CD14-positive monocyte (primary cell): ENCODE measurements around the gene L3MBTL4. TPM values are rescaled to one million over a fixed set of nuclear protein-coding genes. Genes with fewer than 3 reads are reported as not detected.

ENCODE experiments used
- DNase-seq, 3 donors: peaks; one replicate each; pipeline ENCODE4 v3.0.0-alpha.2; 2011 to 2022
- H2AFZ ChIP-seq: 2 replicates; pipeline ENCODE4 v1.6.0; 2012; ENCODE audit warnings: mild to moderate bottlenecking, low read depth, low read length, inconsistent platforms; ENCODE audit not compliant: insufficient read depth, poor library complexity, severe bottlenecking
- H3K27ac ChIP-seq, 2 donors: 1 replicate in 1 of 2; 2 replicates in 1 of 2; pipeline ENCODE4 v1.5.1; 2012 to 2013; ENCODE audit warnings: low read length in 2 of 2, control low read depth in 1 of 2, inconsistent platforms in 1 of 2, low read depth in 1 of 2, mild to moderate bottlenecking in 1 of 2
- H3K27me3 ChIP-seq, 2 donors: one replicate each; pipeline versions ENCODE4 v1.6.0 to v1.6.1; 2011 to 2013; ENCODE audit warnings: low read length in 2 of 2; ENCODE audit not compliant: control insufficient read depth in 2 of 2, insufficient read depth in 2 of 2
- H3K36me3 ChIP-seq, 2 donors: replicated peaks in 1 of 2; 1 replicate in 1 of 2; 2 replicates in 1 of 2; pipeline versions ENCODE4 v1.5.1 to v1.6.1; 2012 to 2013; ENCODE audit warnings: low read length in 2 of 2, control low read depth in 1 of 2, inconsistent platforms in 1 of 2, mild to moderate bottlenecking in 1 of 2; ENCODE audit not compliant: insufficient read depth in 2 of 2, control insufficient read depth in 1 of 2
- H3K4me1 ChIP-seq, 2 donors: 1 replicate in 1 of 2; 2 replicates in 1 of 2; pipeline versions ENCODE4 v1.5.1 to v1.6.1; 2012 to 2013; ENCODE audit warnings: low read length in 2 of 2, control low read depth in 1 of 2, inconsistent platforms in 1 of 2, mild to moderate bottlenecking in 1 of 2, moderate library complexity in 1 of 2; ENCODE audit not compliant: insufficient read depth in 2 of 2, control insufficient read depth in 1 of 2
- H3K4me2 ChIP-seq: replicated peaks from 2 replicates; pipeline ENCODE3; 2012; ENCODE audit warnings: low read length, moderate library complexity, mild to moderate bottlenecking; ENCODE audit not compliant: poor library complexity, severe bottlenecking; ENCODE audit errors: extremely low read depth
- H3K4me3 ChIP-seq, 3 experiments: fragments of 200-600 bp in 1 of 3; sonication (generic) in 1 of 3; replicated peaks in 1 of 3; 1 replicate in 2 of 3; 2 replicates in 1 of 3; pipeline ENCODE4 v1.5.1; 2011 to 2013; ENCODE audit warnings: low read length in 3 of 3, mild to moderate bottlenecking in 3 of 3, control low read depth in 2 of 3, low read depth in 2 of 3, inconsistent platforms in 1 of 3, moderate library complexity in 1 of 3
- H3K79me2 ChIP-seq: 2 replicates; pipeline ENCODE4 v1.6.0; 2012; ENCODE audit warnings: mild to moderate bottlenecking, control low read depth, inconsistent platforms, low read length, moderate library complexity; ENCODE audit not compliant: insufficient read depth
- H3K9ac ChIP-seq: 2 replicates; pipeline ENCODE4 v1.6.0; 2017; ENCODE audit warnings: low read length, mild to moderate bottlenecking; ENCODE audit not compliant: insufficient read depth, poor library complexity, severe bottlenecking
- H3K9me3 ChIP-seq, 2 donors: replicated peaks in 1 of 2; 1 replicate in 1 of 2; 2 replicates in 1 of 2; pipeline versions ENCODE4 v1.5.1 to v1.6.1; 2012 to 2013; ENCODE audit warnings: low read length in 2 of 2, control low read depth in 1 of 2; ENCODE audit not compliant: control insufficient read depth in 1 of 2, insufficient read depth in 1 of 2
- H4K20me1 ChIP-seq: 2 replicates; pipeline ENCODE4 v1.6.0; 2012; ENCODE audit warnings: mild to moderate bottlenecking, low read length, control low read depth, moderate library complexity; ENCODE audit not compliant: insufficient read depth
- H3K27ac Mint-ChIP-seq, 7 donors: one replicate each; pipeline ENCODE4 v1.8.0; 2020; ENCODE audit warnings: mild to moderate bottlenecking in 7 of 7, mixed read lengths in 7 of 7, moderate library complexity in 6 of 7, inconsistent platforms in 2 of 7
- H3K27me3 Mint-ChIP-seq, 3 donors: one replicate each; pipeline ENCODE4 v1.8.0; 2021 to 2022; ENCODE audit warnings: low read depth in 3 of 3, mild to moderate bottlenecking in 3 of 3, mixed read lengths in 3 of 3, moderate library complexity in 3 of 3, inconsistent platforms in 1 of 3
- H3K36me3 Mint-ChIP-seq, 2 donors: one replicate each; pipeline ENCODE4 v1.8.0; 2020; ENCODE audit warnings: mixed read lengths in 2 of 2, inconsistent platforms in 1 of 2, mild to moderate bottlenecking in 1 of 2
- H3K4me1 Mint-ChIP-seq: one replicate; pipeline ENCODE4 v1.8.0; 2020; ENCODE audit warnings: mild to moderate bottlenecking, mixed read lengths
- H3K4me3 Mint-ChIP-seq, 2 donors: one replicate each; pipeline ENCODE4 v1.8.0; 2020; ENCODE audit warnings: mild to moderate bottlenecking in 2 of 2, mixed read lengths in 2 of 2, moderate library complexity in 1 of 2
- H3K9me3 Mint-ChIP-seq, 7 donors: one replicate each; pipeline ENCODE4 v1.8.0; 2020 to 2022; ENCODE audit warnings: mixed read lengths in 7 of 7, mild to moderate bottlenecking in 6 of 7, moderate library complexity in 6 of 7, inconsistent platforms in 2 of 7
- WGBS: methylation state at CpG from one replicate; pipeline ENCODE4 v1.1.5; 2013; ENCODE audit warnings: missing lambda C conversion rate; ENCODE audit not compliant: insufficient coverage; 5-methylcytosine and 5-hydroxymethylcytosine counted together
- intact Hi-C, 2 donors: fragments of 100-400 bp; cut with micrococcal nuclease; formaldehyde crosslinking; loops; one replicate each; pipeline versions ENCODE4 v1.15.0 to v1.15.1; 2023
- polyA plus RNA-seq, 3 donors: library from polyadenylated mRNA; depleted of rRNA in 1 of 3; unstranded in 2 of 3; stranded (reverse) in 1 of 3; fragments of 300-500 nt in 2 of 3; fragments of >200 nt in 1 of 3; fragmentation: Illumina TruSeq in 2 of 3; gene quantifications; 1 replicate in 2 of 3; 2 replicates in 1 of 3; pipeline ENCODE4 v1.2.3, GENCODE V29; 2012 to 2021
- TF ChIP-seq, protein P1 (sequence below): fragments of 200-600 bp; IDR thresholded peaks from one replicate; pipeline ENCODE4 v1.8.0; 2022; ENCODE audit warnings: antibody characterized with exemption, mild to moderate bottlenecking

Gene L3MBTL4
- polyA plus RNA-seq, 3 donors: 0.55 to 1.2 (median 0.72) TPM

- peak overlapping the region in 1 of 7 donors; percentile 65 for H3K27ac Mint-ChIP-seq
- no peak overlapping the region for H3K4me2 ChIP-seq
- no peaks in the 10 kb centered on the region for H3K79me2 ChIP-seq
- no peaks in the 10 kb centered on the region for H3K27me3 Mint-ChIP-seq
- no peak overlapping the region for H3K27ac ChIP-seq
- H3K4me3 Mint-ChIP-seq: no peak overlapping the region
- no peak overlapping the region for H3K4me3 ChIP-seq
- H3K4me1 ChIP-seq: no peaks in the 10 kb centered on the region
- H3K4me1 Mint-ChIP-seq: peaks cover 2% of the 10 kb centered on the region
- H3K36me3 ChIP-seq: no peaks in the 10 kb centered on the region
- H4K20me1 ChIP-seq: no peaks in the 10 kb centered on the region
- DNase-seq: no peak
- WGBS: 100% methylated on average over 3 of the region's 3 CpGs
- no peaks in the 10 kb centered on the region for H3K36me3 Mint-ChIP-seq
- H3K27me3 ChIP-seq: no peaks in the 10 kb centered on the region
- H3K9me3 Mint-ChIP-seq: peaks cover 0 to 7% (median 0%) of the 10 kb centered on the region in 7 donors
- H3K9ac ChIP-seq: no peak overlapping the region
- TF ChIP-seq, protein P1, sequence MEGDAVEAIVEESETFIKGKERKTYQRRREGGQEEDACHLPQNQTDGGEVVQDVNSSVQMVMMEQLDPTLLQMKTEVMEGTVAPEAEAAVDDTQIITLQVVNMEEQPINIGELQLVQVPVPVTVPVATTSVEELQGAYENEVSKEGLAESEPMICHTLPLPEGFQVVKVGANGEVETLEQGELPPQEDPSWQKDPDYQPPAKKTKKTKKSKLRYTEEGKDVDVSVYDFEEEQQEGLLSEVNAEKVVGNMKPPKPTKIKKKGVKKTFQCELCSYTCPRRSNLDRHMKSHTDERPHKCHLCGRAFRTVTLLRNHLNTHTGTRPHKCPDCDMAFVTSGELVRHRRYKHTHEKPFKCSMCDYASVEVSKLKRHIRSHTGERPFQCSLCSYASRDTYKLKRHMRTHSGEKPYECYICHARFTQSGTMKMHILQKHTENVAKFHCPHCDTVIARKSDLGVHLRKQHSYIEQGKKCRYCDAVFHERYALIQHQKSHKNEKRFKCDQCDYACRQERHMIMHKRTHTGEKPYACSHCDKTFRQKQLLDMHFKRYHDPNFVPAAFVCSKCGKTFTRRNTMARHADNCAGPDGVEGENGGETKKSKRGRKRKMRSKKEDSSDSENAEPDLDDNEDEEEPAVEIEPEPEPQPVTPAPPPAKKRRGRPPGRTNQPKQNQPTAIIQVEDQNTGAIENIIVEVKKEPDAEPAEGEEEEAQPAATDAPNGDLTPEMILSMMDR: no peak
- intact Hi-C loops: no loop called here
- no peaks in the 10 kb centered on the region for H3K9me3 ChIP-seq
- H2AFZ ChIP-seq: no peak overlapping the region
These were observed 432.4 kb downstream of the L3MBTL4 start for GRCh38 chr18:5982332-5982731.

- TF ChIP-seq, protein P1: no peak
- H3K4me1 ChIP-seq: peaks cover 6 to 7% of the 10 kb centered on the region in 2 donors
- Mint-ChIP-seq H3K27ac (peak overlapping the region in 1 of 7 donors; percentile 68), H3K9me3 (peaks cover 0 to 5% (median 0%) of the 10 kb centered on the region in 7 donors), H3K27me3 (peaks cover 0 to 1% (median 0%) of the 10 kb centered on the region in 3 donors), H3K4me3 (no peak overlapping the region), H3K36me3 (no peaks in the 10 kb centered on the region), H3K4me1 (peaks cover 11% of the 10 kb centered on the region)
- H3K27ac ChIP-seq: no peak overlapping the region
- WGBS: 100% methylated on average over 5 of the region's 5 CpGs
- intact Hi-C loops: no loop called here
- H3K4me3 ChIP-seq: no peak overlapping the region
- H3K9ac ChIP-seq: no peak overlapping the region
- no peaks in the 10 kb centered on the region for H4K20me1 ChIP-seq
- no peak for DNase-seq
- no peak overlapping the region for H3K4me2 ChIP-seq
- H3K9me3 ChIP-seq: no peaks in the 10 kb centered on the region
- H3K79me2 ChIP-seq: no peaks in the 10 kb centered on the region
- no peaks in the 10 kb centered on the region for H3K27me3 ChIP-seq
- H2AFZ ChIP-seq: no peak overlapping the region
- no peaks in the 10 kb centered on the region for H3K36me3 ChIP-seq
These were observed 434.0 kb downstream of the L3MBTL4 start for GRCh38 chr18:5980721-5981120.
